Left lung (tissue), 10 donors: Measurements from ENCODE around the gene PDLIM5. TPM values are rescaled to one million over a fixed set of nuclear protein-coding genes. Genes with fewer than 3 reads are reported as not detected.

Source experiments
- ATAC-seq: fragments of 200-7000 bp; cut with Tn5 transposase; one replicate; pipeline ENCODE4 v1.9.1; 2020; ENCODE audit warnings: moderate library complexity
- DNase-seq, 4 donors: peaks; one replicate each; pipeline ENCODE4 v3.0.0-alpha.2; 2013 to 2020
- H3K27ac ChIP-seq, 2 donors: fragments of 200-600 bp; sonication (generic) in 1 of 2; one replicate each; pipeline versions ENCODE4 v1.5.0 to v1.8.0; 2020 to 2021
- H3K27me3 ChIP-seq, 2 donors: fragments of 200-600 bp; sonication (generic) in 1 of 2; one replicate each; pipeline versions ENCODE4 v1.5.0 to v1.8.0; 2020 to 2021
- H3K36me3 ChIP-seq, 2 donors: fragments of 200-600 bp; sonication (generic) in 1 of 2; one replicate each; pipeline versions ENCODE4 v1.5.0 to v1.8.0; 2020 to 2021
- H3K4me1 ChIP-seq, 2 donors: fragments of 200-600 bp; one replicate each; pipeline ENCODE4 v1.8.0; 2021
- H3K4me3 ChIP-seq, 2 donors: fragments of 200-600 bp; sonication (generic) in 1 of 2; one replicate each; pipeline versions ENCODE4 v1.5.0 to v1.8.0; 2020 to 2021; ENCODE audit warnings: mild to moderate bottlenecking in 1 of 2
- H3K9me3 ChIP-seq, 2 donors: fragments of 200-600 bp; sonication (generic) in 1 of 2; one replicate each; pipeline versions ENCODE4 v1.5.0 to v1.8.0; 2020 to 2021
- CTCF ChIP-seq, 2 donors: fragments of 200-600 bp; sonication (generic) in 1 of 2; IDR thresholded peaks; one replicate each; pipeline versions ENCODE4 v1.5.0 to v1.8.0; 2021; ENCODE audit warnings: antibody characterized with exemption in 2 of 2
- intact Hi-C, 2 donors: fragments of 100-400 bp; cut with DNase I; formaldehyde crosslinking; loops; one replicate each; pipeline versions ENCODE4 v1.11.2 to v1.14.2; 2022
- polyA plus RNA-seq, 6 donors: library from polyadenylated mRNA; unstranded; fragments of 120-200 nt; gene quantifications; one replicate each; pipeline ENCODE4 v1.2.1, GENCODE V29; 2013; ENCODE audit not compliant: insufficient read length in 6 of 6
- total RNA-seq, 2 donors: library from RNA; stranded (reverse); fragmentation: NEBNext Ultra II Directional; extraction: Animal tissue kit (Norgen Biotek cat#: 25700); gene quantifications; one replicate each; pipeline ENCODE4 v1.2.1, GENCODE V29; 2021
- donor health status: DM: no; HTN: yes; CAD: no.
- donor health status: DM: no; HTN: no; CAD: no.

PDLIM5 gene
- total and polyA plus RNA-seq, 8 donors: 18.3 to 105 (median 20.3) TPM

GRCh38 chr4:94590493-94590892, 138.8 kb downstream of the PDLIM5 start:
- peaks cover 0 to 24% of the 10 kb centered on the region in 2 donors for H3K36me3 ChIP-seq
- ATAC-seq (no peak), DNase-seq (no peak)
- intact Hi-C loops: no loop called here
- H3K9me3 ChIP-seq: no peaks in the 10 kb centered on the region
- no peak for TF ChIP-seq CTCF (IDR thresholded peaks at IDR 0.05)
- no peak overlapping the region for H3K27ac ChIP-seq
- H3K4me1 ChIP-seq: peaks cover 0 to 2% of the 10 kb centered on the region in 2 donors
- no peaks in the 10 kb centered on the region for H3K27me3 ChIP-seq
- H3K4me3 ChIP-seq: no peak overlapping the region

- Histone ChIP-seq H3K9me3 (no peaks in the 10 kb centered on the region), H3K36me3 (peaks cover 0 to 16% of the 10 kb centered on the region in 2 donors), H3K4me1 (peaks cover 0 to 7% of the 10 kb centered on the region in 2 donors), H3K27me3 (no peaks in the 10 kb centered on the region), H3K4me3 (no peak overlapping the region), H3K27ac (no peak overlapping the region)
- no peak for ATAC-seq
- no peak for TF ChIP-seq CTCF (IDR thresholded peaks at IDR 0.05)
- intact Hi-C loops: no loop called here
- DNase-seq: no peak
These were observed 139.5 kb downstream of the PDLIM5 start for GRCh38 chr4:94591289-94591688.

- TF ChIP-seq CTCF (IDR thresholded peaks at IDR 0.05): no peak
- no peak for DNase-seq
- intact Hi-C loops: loop anchor here in 1 of 2 donors (5.0 kb wide), 1 partner anchor 188 kb away; no protein-coding TSS in a partner anchor
- Histone ChIP-seq H3K27ac (no peak overlapping the region), H3K9me3 (no peaks in the 10 kb centered on the region), H3K36me3 (peaks cover 0 to 9% of the 10 kb centered on the region in 2 donors), H3K27me3 (no peaks in the 10 kb centered on the region), H3K4me3 (no peak overlapping the region), H3K4me1 (peaks cover 0 to 7% of the 10 kb centered on the region in 2 donors)
- no peak for ATAC-seq
These were observed 143.3 kb downstream of the PDLIM5 start for GRCh38 chr4:94595013-94595412.

- H3K36me3 ChIP-seq: peaks cover 0 to 9% of the 10 kb centered on the region in 2 donors
- no peaks in the 10 kb centered on the region for H3K27me3 ChIP-seq
- DNase-seq (peak in 2 of 4 donors; percentile 47 to 54), ATAC-seq (peak; percentile 83)
- peak; percentile 53 to 62 for TF ChIP-seq CTCF (IDR thresholded peaks at IDR 0.05)
- H3K27ac ChIP-seq: no peak overlapping the region
- no peak overlapping the region for H3K4me3 ChIP-seq
- intact Hi-C loops: loop anchor here in 1 of 2 donors (5.0 kb wide), 1 partner anchor 189 kb away; no protein-coding TSS in a partner anchor
- no peaks in the 10 kb centered on the region for H3K9me3 ChIP-seq
- H3K4me1 ChIP-seq: peaks cover 0 to 7% of the 10 kb centered on the region in 2 donors
These were observed 144.2 kb downstream of the PDLIM5 start for GRCh38 chr4:94595880-94596483.

DNA sequence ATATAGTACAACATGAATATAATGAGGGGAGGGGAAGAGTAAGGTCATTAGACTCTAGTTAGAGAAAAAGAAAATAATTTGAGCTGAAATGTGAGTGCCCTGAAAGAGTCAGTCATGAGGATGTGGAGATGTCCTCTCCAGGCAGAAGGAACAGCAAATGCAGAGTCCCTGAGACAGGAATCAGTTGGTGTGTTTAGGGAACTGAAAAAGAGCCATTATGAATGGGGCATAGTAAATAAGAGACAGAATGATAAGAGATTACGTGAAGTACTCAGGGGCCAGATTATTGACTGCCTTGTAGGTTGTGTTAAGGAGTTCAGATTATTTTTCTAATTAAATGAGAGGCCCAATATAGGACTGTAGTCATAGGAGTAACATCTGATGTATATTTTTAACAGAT, 147.0 kb downstream of the PDLIM5 start:
- no peak overlapping the region for H3K27ac ChIP-seq
- H3K4me3 ChIP-seq: no peak overlapping the region
- no peaks in the 10 kb centered on the region for H3K9me3 ChIP-seq
- ATAC-seq (no peak), DNase-seq (no peak)
- intact Hi-C loops: loop anchor here in 1 of 2 donors (5.0 kb wide), 1 partner anchor 191 kb away; no protein-coding TSS in a partner anchor
- no peak for TF ChIP-seq CTCF (IDR thresholded peaks at IDR 0.05)
- no peaks in the 10 kb centered on the region for H3K27me3 ChIP-seq
- H3K36me3 ChIP-seq: no peaks in the 10 kb centered on the region
- peaks cover 0 to 7% of the 10 kb centered on the region in 2 donors for H3K4me1 ChIP-seq
